NCI-H1694 (cell line): ENCODE measurements around the gene PLD3.
"Not testable (repeated sequence)": the region's sequence is repeated elsewhere in the genome, so short reads cannot be mapped to it uniquely, and the experiment has no call there.

ENCODE experiments used
- DNase-seq: peaks from one replicate; lab custom pipeline; 2025; lab: John Stamatoyannopoulos, UW

PLD3 gene

DNA sequence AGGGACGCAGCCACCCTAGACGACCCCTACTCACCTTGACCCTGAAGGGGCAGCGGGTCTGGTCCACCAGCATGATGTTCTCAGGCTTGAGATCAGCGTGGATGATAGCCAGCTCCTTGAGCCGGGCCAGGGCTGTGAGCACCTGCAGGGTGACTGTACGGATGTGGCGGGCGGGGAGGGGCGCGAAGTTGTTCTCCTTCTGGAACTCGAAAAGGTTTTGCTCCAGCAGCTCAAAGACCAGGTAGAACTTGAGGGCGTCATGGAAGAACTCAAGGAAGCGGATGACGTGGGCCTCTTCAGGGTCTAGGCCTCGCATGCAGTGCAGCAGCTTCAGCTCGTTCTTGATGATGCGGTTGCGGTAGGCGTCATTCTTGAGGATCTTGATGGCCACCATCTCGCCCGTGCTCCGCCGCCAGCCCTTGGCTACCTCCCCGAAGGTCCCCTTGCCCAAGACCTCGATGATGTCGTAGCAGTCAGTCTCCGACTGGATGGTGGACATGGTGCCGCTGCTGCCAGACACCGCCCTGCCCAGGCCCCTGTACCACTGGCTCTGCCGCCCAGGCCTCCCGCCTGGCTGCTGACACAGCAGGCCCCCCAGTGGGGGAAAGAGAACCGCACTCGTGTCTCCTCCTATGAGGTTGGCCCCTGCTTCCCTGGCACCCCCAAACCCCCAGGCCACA lies 41.0 kb downstream of the PLD3 start:
- DNase-seq: no peak

DNA sequence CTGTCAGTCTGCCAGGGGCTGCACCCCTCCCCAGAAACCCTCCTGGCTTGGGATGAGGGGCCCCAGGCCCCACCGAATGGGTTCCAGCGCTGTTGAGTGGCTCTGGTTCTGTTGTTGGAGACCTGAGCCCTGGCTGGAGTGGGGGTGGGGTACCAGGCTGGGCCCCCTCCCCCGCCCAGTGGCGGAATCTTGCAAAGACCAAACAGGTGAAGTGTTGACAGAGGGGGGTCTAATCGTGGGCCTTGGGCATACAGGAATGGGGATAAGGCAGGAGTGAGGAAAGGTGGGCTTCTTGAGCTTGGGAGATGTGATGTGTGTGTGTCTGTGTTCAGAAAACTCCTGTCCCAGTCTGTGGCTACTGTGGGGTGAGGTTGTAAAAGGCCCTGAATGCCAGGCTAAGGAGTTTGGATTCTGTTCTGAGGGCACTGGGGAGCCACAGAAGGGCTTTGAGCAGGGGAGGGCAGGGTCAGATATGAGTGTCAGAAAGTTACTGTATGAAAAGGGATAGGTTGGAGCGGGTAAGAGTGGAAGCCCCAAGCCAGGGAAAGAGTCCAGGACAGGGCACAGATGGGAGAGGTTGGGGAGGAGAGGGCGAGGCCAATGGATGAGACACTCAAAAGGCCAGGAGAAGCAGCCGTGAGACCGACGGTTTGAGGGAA lies 41.7 kb downstream of the PLD3 start, which contains the start of gene HIPK4:
Gene HIPK4, minus strand, starts transcription at position 98 of the 659 bp plus-strand sequence. CDS start 279 bp downstream, outside the sequence.
- DNase-seq: no peak

DNA sequence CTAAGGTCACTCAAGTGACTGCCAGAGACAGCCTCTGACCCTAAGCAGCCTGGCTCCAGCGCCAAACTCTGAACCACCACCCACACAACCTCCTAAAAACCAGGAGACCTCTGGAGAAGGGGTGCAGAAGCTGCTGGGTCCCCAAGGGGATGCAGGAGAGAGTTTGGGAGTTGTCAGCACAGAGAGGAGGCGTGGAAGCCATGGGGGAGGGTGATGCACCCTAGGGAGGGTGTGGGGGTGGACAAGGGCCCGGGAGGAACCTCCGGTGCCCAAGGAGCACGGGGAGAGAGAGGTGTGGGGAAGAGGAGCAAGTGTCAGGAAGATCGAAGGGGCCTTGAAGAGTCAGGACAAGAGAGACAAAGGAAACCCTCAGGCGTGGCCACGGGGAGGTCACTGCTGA lies 43.6 kb downstream of the PLD3 start:
- DNase-seq: no peak

DNA sequence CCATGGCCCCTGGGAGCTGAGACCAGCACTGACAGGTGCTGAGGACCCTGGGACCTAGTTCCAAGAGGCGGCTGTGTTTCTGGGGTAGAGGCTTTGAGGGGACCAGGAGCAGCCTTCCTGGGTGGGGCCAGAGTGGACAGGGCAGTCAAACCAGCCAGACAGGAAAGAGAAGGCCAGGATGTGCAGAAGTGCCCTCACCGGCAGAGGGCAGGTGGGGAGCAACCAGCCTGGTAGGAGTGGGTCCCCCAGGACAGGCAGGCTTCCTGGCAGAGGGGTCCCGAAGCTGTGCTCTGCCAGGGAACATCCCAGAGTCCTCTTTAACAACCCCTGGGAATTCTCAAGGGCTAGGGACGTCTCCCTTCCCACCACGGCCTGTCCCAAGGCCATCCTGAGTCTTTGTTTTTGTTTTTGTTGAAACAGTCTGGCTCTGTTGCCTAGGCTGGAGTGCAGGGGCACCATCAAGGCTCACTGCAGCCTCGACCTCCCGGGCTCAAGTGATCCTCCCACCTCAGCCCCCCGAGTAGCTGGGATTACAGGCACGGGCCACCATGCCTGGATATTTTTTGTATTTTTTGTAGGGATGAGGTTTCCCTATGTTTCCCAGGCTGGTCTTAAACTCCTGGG lies 44.5 kb downstream of the PLD3 start:
- no peak for DNase-seq

DNA sequence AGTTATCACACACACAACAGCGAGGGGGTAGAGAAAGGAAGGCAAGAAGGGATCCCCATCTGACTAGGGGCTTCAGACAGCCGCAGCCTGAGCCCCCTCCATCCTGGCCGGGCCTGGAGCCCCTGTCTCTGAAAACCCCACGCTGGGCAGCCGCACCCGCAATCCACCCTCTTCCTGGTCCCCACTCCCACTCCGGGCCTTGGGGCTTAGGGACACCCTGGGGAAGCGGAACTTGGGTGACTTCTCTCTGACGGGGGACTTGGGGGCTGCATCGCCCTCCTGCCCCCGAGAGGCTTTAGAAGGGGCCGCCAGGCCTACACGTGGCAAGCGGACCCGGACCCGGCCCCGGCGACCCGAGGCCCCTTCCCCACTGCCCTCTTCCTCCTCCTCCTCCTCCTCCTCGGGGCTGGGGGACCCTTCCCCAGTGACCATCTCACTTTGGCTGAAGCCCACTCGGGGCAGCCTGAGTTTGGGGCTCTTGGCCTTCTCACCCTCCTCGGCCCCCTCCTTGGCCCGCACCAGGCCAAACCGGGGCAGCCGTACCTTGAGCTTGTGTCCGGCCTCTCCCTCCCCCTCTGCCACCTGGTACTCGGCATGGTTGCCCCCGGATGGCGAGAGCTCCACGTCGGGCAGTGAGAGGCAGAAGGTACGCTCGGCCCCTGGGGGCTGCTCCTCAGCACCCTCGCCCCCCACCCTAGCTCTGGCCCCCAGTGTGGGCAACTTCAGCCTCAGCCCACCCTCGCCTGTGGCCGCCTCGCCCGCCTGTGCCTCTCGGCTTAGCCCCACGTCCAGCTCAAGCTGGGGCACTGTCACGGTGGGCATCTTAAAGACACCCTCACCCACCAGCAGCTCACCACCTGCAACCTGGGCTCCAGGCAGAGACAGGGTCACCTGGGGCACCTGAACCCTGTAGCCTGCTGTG lies 45.7 kb downstream of the PLD3 start:
- DNase-seq: no peak

DNA sequence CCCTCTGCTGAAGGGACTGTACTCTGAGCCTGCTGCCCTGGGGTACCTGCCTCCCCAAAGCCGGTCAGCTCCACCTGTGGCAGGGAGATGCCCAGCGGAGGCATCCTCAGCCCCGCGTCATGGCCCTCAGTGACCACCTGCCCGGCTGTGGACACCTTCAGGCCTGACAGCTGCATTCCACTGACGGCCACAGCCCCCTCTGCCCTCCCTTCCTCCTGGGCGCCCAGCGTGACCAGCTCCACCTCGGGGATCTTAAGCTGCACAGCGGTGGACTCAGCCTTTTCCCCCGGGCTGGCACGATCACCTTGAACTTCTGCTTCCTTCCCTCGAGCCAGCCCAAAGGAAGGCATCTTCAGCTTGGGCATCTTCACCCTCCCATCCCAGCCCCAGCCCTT lies 46.3 kb downstream of the PLD3 start:
- DNase-seq: no peak

DNA sequence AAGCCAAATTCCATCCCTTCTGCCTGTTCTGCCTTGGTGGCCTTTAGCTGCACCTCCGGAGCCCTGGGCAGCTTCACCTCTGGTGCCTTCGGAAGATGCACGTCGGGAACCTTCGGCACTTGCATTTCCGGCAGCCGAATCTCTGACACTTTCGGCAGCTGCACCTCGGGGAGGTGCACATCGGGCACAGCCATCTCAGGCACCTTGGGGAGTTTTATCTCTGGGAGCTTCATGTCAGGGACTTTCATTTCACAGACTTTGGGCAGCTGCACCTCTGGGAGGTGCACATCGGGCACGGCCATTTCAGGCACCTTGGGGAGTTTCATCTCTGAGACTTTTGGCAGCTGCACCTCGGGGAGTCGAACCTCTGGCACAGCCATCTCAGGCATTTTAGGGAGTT lies 47.5 kb downstream of the PLD3 start:
- DNase-seq: no peak

DNA sequence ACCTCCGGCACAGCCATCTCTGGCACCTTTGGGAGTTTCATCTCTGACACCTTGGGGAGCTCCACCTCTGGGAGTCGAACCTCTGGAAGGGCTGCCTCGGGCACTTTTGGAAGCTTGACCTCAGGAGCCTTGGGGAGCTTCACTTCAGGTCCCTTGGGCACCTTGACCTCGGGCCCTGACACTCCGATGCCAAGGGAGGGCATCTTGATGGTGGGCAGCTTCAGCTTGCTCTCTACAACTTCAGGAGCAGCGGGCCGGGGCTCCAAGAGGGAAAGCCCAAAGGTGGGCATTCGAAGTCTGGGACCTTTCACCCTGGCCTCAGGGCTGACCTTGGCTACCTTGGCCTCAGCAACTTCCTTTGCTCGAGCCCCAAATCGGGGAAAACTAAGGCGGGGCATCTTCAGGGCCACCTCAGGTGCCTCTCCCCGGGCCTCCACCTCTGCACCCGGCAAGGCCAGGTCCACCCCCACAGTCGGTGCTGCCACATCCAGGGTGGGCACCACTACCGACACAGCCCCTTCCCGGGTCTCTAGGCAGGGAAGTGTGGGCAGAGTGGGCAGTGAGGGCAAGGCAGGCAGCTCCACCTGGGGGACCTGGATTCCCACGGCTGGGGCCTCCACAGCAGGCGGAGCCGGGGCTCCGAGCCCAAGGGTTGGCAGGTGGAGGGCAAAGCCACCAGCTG lies 48.5 kb downstream of the PLD3 start:
- no peak for DNase-seq

DNA sequence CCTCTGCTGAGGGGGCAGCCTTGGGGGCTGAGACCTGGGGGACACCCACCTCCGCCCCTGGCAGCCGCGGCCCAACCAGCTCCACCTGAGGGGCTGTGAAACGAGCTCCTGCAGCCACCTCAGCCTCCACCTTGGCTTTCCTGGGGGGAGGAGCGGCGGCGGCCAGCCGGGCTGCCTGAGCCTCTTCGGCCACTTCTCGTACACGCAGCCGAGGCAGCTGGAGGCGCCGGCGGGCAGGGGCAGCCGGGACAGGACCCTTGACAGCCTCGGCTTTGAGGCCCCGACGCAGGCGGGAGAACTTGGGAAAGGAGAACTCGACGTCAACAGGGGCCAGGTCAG lies 49.0 kb downstream of the PLD3 start:
- no peak for DNase-seq

DNA sequence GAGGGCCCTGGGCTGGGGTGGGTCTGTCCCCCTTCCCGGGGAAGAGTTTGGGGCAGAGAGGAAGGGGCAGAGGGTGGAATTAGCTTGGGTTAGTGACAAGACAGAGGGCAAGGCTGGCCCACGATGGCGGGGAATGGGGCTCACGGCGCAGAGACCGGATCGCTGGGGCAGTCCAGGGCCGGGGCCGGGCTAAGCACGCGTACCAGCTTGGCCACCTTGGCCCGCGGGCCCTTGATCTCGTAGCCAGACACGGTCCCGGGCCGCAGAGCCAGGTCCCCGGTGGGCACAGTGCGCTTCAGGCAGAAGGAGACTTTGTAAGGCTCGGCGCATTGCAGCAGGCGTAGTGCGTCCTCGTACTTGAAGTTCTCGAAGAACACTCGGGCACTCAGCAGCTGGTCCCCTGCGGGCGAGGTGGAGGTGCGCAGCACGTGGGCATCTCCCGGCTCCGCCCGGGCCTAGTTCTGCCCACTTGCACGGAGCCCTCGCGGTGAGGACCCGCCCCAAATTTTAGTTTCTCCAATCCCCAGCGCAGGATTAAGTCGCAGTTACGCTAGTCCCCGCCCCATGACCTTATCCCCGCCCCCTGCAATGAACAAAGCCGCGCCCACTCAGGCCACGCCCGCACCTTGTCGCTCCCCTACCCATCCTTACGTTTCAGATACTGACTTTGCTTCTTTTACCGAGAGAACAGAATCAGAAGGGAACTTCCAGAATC lies 50.1 kb downstream of the PLD3 start:
- DNase-seq: no peak

DNA sequence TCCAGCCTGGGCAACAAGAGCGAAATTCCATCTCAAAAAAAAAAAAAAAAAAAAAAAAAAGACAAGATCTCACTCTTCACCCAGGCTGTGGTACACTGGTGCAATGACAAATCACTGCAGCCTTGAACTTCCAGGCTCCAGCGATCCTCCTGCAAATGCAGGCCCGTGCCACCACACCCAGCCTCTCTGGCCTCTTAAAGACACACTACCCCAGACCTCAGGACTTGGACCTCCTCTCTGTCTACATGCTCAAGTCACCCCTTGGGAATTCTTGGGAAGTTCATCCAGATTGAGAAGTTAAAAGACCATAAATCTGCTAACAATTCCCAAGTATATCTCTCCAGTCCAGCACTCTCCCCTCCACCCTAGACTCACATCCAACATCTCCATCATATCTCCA lies 52.1 kb downstream of the PLD3 start:
- no peak for DNase-seq

DNA sequence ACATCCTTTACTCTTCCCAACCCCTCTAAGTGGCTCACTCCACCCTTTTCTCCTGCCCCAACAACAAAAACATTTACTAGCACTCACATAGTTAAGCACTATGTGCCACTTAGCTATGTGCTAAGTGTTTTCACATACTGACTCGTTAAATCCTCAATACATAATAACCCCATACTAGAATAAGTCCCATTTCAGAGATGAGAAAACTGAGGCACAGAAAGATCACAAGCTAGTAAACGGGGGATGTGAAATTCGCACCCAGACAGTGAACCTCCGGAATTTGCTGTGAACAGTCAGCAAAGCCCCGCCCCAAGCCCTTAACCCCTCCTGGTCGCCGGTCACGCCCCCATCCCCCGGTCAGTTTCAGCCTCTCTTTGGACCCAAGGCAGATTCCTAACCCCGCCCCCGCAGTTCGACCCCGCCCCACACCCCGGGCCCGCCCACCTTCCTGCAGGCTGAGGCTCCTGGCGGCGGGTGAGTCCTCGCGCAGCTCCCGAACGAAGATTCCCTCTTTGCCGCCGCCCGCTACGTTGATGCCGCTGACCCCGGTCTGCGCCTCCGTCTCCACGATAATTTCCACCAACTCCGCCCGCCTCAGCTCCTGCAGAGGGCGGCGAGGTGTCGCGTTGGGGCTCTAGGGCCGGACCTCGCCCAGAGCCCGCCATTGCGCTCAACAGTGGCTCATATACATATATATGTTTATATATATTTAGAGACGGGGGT lies 54.9 kb downstream of the PLD3 start:
- DNase-seq: peak; percentile 21

DNA sequence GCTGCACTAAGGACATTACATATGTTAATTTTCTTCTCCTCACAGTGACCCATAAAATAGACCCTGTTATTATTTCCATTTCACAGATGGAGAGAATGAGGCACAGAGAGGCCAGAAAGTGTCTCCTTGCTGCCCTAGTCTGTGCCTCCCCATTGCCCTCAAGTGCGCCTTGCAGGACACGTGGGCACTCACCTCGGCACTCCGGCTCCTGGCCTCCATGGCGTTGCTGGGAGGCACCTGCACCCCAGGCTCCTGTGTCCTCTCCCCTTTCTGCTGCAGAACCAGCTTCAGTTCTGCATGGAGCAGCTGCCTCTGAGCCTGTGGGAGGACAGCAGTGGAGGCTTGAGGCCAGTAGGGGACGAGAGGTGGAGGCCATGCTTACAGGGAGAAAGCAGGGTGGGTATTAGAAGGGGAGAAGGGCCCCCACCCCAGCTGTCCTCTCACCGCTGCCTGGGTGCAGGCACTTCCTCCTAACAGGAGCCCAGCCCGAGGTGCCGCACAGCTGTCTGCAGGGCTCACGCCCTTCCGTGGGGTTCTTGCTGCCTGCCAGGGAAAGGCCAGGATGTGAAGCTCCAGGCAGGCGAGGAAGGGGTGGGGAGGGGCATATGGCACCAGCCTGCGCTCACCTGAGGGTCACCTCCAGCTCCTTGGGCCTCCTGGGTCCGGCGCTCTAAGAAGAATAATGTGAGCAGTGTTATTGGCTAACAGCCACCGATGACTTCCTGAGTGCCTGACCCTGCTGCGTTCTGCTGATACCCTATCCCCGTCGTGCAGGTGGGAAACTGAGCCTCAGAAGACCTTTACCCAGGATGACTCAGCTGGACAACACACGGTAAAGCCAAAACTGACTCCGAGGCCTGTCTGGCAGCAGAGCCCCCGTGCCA lies 59.5 kb downstream of the PLD3 start:
- DNase-seq: no peak

DNA sequence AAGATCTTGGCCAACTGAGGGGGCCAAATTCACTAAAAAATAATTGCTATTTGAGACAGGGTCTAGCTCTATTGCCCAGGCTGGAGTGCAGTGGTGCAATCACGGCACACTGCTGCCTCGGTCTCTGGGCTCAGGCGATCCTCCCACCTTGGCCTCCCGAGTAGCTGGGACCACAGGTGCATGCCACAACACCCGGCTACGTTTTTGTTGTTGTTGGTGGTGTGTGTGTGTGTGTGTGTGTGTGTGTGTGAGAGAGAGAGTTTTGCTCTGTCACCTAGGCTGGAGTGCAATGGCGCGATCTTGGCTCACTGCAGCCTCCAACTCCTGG lies 60.1 kb downstream of the PLD3 start:
- DNase-seq: not testable (repeated sequence)

DNA sequence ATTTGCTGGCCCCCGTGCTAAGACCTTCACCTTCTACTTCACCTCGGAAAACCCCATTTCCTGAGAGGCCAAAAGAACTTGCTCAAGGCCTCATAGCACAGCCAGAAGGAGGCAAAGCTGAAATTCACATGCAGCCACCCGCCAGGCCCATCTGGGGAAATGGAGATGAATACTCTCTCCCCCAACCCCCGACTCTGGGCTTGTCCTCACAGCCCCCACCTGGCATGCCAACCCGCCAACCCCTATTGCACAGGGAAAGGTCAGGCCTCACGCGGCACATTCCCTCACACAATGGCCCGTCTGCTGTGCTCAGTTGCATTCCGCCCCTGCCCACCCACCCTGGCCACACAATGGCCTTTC lies 61.5 kb downstream of the PLD3 start:
- DNase-seq: no peak

DNA sequence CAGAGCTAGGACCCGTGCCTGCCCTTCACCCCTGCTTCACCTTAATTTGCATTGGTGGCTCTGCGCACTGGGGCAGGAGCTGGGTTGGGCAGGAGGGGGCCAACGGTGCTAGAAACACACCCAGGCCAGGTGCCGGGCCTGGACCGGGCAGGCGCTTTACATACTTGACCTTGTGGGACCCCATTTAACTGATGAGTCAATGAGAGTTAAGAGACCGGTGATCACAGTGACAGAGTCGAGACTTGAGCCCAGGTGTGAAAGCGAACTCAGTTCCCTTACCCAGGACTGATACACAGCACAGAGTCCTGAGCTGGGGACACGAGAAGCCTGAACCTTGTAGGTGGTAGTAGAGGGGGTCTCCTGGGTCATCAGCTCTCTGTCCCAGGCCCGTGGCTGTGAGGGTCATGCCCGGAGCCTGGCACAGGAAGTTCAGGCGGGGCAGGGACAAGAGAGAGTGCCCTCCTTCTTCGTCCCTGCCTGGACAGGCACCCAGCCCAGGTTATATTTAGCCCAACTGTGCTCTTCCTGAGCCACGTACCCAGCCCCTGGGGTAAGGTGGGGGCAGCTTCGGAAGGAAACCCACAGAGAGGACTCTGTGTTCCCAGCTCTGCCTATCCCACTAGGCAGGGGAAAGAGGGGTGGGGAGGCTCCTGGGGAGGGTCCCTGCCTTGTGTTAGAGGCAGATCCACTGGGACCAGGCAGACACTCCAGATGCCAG lies 62.8 kb downstream of the PLD3 start:
- DNase-seq: no peak

DNA sequence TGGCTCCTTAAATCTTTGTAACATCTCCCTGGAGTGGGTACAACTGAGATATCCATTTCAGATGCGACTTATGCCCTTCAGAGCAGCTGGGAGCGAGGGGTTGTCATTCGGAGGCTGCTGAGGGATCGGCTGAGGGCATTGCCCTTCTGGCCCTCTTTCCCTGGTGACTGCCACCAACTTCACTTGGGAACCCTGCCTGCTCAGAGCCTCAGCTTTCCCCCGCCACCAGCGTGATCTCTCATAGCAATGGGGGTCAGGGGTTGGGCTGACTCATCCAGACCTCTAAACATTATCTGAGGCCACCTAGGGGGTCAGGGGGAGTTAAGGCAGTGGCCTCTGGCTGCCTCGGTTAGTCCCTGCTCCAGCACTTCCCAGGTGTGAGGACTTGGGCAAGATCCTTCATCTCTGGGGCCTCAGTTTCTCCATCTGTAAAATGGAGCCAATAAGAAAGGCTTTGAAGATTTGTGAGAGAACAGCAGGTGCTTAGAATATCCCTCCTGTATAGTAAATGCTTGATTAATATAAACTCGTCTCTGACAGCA lies 63.5 kb downstream of the PLD3 start:
- DNase-seq: no peak

DNA sequence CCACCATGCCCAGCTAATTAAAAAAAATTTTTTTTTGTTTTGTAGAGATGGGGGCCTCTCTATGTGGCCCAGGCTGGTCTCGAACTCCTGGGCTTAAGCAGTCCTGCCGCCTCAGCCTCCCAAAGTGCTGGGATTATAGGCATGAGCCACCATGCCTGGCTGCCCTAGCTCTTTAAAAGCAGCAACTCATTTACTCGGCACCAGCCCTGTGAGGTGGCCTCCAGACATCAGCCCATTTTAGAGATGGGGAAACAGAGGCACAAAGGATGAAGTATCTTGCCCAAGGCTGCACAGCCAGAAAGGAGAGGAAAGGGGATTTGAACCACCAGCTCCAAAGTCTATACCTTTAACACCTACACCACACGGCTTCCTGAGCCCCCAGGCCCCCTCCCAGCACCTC lies 64.4 kb downstream of the PLD3 start:
- no peak for DNase-seq
